Neural cell (in vitro differentiated cells): ENCODE results near the gene RIC3.

Experiments
- EP300 ChIP-seq: fragments of 450-650 bp; conservative IDR thresholded peaks from 2 replicates; pipeline ENCODE4 v1.6.1; 2014; ENCODE audit warnings: antibody characterized with exemption, mild to moderate bottlenecking, moderate library complexity; ENCODE audit not compliant: poor library complexity, severe bottlenecking
- EZH2 ChIP-seq: fragments of 200-600, 300-800 bp; shearing (Covaris generic), sonication (generic); IDR thresholded peaks from 2 replicates; pipeline ENCODE4 v1.6.1; 2014; ENCODE audit warnings: antibody characterized with exemption, low read length, borderline replicate concordance, mild to moderate bottlenecking; ENCODE audit not compliant: insufficient read depth, poor library complexity, severe bottlenecking
- RAD21 ChIP-seq: fragments of 450-650 bp; conservative IDR thresholded peaks from 2 replicates; pipeline ENCODE4 v1.6.1; 2014; ENCODE audit warnings: antibody characterized with exemption, mild to moderate bottlenecking, moderate library complexity
- TAF1 ChIP-seq: IDR thresholded peaks from 2 replicates; pipeline ENCODE4 v1.6.1; 2012; ENCODE audit warnings: low read depth
- TF ChIP-seq, protein P1 (sequence below): IDR thresholded peaks from 2 replicates; pipeline ENCODE4 v1.6.1; 2012; ENCODE audit warnings: borderline replicate concordance
- TF ChIP-seq, protein P2 (sequence below): fragments of 450-650 bp; IDR thresholded peaks from 2 replicates; pipeline ENCODE4 v1.5.1; 2014; ENCODE audit warnings: antibody characterized with exemption, mild to moderate bottlenecking, moderate library complexity; ENCODE audit not compliant: poor library complexity, severe bottlenecking

DNA sequence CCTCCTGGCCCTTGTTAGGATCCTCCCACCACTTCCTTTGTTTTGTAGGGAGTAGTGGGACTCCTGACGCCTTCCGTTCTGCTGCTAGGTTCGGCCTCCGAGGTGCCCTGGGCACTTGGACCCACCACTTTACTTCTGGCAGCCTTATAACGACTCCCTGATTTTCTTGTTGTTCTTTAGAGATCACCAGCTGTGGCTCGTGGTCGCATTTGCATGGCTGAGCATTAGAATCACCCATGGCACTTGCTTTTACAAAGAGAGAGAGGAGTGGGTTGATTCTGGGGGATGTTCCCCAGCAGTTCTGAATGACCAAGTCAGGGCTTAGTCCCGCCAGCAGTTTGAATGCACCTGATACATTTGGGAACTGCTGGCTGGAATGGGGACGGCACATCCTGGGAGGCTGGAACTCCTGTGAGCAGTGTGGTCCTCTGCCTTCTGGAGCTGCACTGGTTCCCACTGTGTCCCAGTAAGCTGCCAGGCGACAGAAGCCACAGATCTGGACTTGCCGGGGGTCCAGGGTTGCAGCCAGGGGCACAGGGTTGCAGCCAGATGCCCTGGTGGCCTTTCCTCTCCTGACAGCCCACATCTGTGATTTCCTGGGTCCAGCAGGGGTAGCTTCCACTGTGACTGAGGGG, 83.7 kb downstream of the RIC3 start:
- TF ChIP-seq, protein P1, sequence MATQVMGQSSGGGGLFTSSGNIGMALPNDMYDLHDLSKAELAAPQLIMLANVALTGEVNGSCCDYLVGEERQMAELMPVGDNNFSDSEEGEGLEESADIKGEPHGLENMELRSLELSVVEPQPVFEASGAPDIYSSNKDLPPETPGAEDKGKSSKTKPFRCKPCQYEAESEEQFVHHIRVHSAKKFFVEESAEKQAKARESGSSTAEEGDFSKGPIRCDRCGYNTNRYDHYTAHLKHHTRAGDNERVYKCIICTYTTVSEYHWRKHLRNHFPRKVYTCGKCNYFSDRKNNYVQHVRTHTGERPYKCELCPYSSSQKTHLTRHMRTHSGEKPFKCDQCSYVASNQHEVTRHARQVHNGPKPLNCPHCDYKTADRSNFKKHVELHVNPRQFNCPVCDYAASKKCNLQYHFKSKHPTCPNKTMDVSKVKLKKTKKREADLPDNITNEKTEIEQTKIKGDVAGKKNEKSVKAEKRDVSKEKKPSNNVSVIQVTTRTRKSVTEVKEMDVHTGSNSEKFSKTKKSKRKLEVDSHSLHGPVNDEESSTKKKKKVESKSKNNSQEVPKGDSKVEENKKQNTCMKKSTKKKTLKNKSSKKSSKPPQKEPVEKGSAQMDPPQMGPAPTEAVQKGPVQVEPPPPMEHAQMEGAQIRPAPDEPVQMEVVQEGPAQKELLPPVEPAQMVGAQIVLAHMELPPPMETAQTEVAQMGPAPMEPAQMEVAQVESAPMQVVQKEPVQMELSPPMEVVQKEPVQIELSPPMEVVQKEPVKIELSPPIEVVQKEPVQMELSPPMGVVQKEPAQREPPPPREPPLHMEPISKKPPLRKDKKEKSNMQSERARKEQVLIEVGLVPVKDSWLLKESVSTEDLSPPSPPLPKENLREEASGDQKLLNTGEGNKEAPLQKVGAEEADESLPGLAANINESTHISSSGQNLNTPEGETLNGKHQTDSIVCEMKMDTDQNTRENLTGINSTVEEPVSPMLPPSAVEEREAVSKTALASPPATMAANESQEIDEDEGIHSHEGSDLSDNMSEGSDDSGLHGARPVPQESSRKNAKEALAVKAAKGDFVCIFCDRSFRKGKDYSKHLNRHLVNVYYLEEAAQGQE = no peak
- TF ChIP-seq, protein P2, sequence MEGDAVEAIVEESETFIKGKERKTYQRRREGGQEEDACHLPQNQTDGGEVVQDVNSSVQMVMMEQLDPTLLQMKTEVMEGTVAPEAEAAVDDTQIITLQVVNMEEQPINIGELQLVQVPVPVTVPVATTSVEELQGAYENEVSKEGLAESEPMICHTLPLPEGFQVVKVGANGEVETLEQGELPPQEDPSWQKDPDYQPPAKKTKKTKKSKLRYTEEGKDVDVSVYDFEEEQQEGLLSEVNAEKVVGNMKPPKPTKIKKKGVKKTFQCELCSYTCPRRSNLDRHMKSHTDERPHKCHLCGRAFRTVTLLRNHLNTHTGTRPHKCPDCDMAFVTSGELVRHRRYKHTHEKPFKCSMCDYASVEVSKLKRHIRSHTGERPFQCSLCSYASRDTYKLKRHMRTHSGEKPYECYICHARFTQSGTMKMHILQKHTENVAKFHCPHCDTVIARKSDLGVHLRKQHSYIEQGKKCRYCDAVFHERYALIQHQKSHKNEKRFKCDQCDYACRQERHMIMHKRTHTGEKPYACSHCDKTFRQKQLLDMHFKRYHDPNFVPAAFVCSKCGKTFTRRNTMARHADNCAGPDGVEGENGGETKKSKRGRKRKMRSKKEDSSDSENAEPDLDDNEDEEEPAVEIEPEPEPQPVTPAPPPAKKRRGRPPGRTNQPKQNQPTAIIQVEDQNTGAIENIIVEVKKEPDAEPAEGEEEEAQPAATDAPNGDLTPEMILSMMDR = no peak
- no peak for TF ChIP-seq EP300
- no peak for TF ChIP-seq EZH2
- no peak for TF ChIP-seq TAF1
- no peak for TF ChIP-seq RAD21
